Neural cell (in vitro differentiated cells): ENCODE results near the gene AGBL1.

Experiments used
- CTCF ChIP-seq: fragments of 450-650 bp; IDR thresholded peaks from 2 replicates; pipeline ENCODE4 v1.5.1; 2014; ENCODE audit warnings: antibody characterized with exemption, mild to moderate bottlenecking, moderate library complexity; ENCODE audit not compliant: poor library complexity, severe bottlenecking
- EP300 ChIP-seq: fragments of 450-650 bp; conservative IDR thresholded peaks from 2 replicates; pipeline ENCODE4 v1.6.1; 2014; ENCODE audit warnings: antibody characterized with exemption, mild to moderate bottlenecking, moderate library complexity; ENCODE audit not compliant: poor library complexity, severe bottlenecking
- EZH2 ChIP-seq: fragments of 200-600, 300-800 bp; shearing (Covaris generic), sonication (generic); IDR thresholded peaks from 2 replicates; pipeline ENCODE4 v1.6.1; 2014; ENCODE audit warnings: antibody characterized with exemption, low read length, borderline replicate concordance, mild to moderate bottlenecking; ENCODE audit not compliant: insufficient read depth, poor library complexity, severe bottlenecking
- POLR2AphosphoS5 ChIP-seq: IDR thresholded peaks from 2 replicates; pipeline ENCODE4 v1.6.1; 2012
- RAD21 ChIP-seq: fragments of 450-650 bp; conservative IDR thresholded peaks from 2 replicates; pipeline ENCODE4 v1.6.1; 2014; ENCODE audit warnings: antibody characterized with exemption, mild to moderate bottlenecking, moderate library complexity
- REST ChIP-seq: IDR thresholded peaks from 2 replicates; pipeline ENCODE4 v1.6.1; 2012; ENCODE audit warnings: borderline replicate concordance
- TAF1 ChIP-seq: IDR thresholded peaks from 2 replicates; pipeline ENCODE4 v1.6.1; 2012; ENCODE audit warnings: low read depth

- TF ChIP-seq CTCF, result no peak
- no peak for TF ChIP-seq POLR2AphosphoS5
- TF ChIP-seq EZH2, result no peak
- no peak for TF ChIP-seq RAD21
- TF ChIP-seq REST, result no peak
- no peak for TF ChIP-seq EP300
- TF ChIP-seq TAF1, result no peak
Observed at GRCh38 chr15:86690566-86690965, 610.9 kb downstream of the AGBL1 start.
